Measurements from ENCODE around the gene SLC6A18. TPM values are rescaled to one million over a fixed set of nuclear protein-coding genes. Genes with fewer than 3 reads are reported as not detected.

SLC6A18 gene
- total and polyA plus RNA-seq, 10 of the 15 experiments (the other 5 are each of a cell fraction or from before 2014, with no cell fraction given) = not detected

DNA sequence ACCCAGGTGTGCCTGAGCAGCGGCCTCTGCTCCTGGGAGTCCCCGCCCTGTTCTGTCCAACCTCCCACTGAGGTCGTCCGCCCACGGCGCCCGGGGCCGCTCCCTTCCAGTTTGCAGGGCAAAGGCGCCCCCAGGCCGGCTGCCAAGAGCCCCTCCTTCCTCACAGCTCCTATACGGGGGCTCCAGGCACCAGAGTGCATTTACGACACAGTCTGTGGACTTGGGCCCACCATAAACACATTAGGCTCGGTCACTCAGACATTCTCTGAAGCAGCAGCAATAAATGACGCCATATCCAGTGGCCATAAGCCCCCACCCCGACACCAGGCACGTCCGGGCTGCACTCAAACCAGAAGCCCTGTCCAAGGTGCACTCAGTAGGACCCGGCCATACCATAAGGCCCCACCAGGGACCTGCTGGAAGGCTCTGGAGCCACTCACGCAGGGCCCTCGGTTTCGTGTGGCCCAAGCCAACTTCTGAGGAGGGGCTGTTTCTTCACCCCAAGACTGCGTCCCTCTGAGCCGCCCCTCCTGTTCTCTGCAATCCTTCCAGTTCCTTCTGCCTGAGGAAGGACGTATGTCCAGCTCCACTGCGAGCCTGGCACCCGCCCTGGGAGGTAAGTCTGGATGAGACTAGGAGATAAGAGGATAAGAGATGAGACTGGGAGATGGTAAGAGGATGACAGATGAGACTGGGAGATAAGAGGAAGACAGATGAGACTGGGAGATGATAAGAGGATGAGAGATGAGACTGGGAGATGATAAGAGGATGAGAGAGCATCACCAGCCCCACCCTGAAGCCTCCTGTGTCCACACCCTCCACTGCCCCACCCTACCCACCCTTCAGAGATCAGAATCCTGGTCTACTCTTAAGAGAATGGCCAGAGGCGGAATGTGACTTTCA lies 26.7 kb downstream of the SLC6A18 start (continued):
- TF ChIP-seq, protein P1, sequence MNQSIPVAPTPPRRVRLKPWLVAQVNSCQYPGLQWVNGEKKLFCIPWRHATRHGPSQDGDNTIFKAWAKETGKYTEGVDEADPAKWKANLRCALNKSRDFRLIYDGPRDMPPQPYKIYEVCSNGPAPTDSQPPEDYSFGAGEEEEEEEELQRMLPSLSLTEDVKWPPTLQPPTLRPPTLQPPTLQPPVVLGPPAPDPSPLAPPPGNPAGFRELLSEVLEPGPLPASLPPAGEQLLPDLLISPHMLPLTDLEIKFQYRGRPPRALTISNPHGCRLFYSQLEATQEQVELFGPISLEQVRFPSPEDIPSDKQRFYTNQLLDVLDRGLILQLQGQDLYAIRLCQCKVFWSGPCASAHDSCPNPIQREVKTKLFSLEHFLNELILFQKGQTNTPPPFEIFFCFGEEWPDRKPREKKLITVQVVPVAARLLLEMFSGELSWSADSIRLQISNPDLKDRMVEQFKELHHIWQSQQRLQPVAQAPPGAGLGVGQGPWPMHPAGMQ (IDR thresholded peaks at IDR 0.05; ENCODE audit: borderline replicate concordance) = no peak
- no peak for TF ChIP-seq CHD4 (IDR thresholded peaks at IDR 0.05)
- no peak for TF ChIP-seq SREBF2 (IDR thresholded peaks at IDR 0.05; ENCODE audit: low read length)
- TF ChIP-seq, protein P2, sequence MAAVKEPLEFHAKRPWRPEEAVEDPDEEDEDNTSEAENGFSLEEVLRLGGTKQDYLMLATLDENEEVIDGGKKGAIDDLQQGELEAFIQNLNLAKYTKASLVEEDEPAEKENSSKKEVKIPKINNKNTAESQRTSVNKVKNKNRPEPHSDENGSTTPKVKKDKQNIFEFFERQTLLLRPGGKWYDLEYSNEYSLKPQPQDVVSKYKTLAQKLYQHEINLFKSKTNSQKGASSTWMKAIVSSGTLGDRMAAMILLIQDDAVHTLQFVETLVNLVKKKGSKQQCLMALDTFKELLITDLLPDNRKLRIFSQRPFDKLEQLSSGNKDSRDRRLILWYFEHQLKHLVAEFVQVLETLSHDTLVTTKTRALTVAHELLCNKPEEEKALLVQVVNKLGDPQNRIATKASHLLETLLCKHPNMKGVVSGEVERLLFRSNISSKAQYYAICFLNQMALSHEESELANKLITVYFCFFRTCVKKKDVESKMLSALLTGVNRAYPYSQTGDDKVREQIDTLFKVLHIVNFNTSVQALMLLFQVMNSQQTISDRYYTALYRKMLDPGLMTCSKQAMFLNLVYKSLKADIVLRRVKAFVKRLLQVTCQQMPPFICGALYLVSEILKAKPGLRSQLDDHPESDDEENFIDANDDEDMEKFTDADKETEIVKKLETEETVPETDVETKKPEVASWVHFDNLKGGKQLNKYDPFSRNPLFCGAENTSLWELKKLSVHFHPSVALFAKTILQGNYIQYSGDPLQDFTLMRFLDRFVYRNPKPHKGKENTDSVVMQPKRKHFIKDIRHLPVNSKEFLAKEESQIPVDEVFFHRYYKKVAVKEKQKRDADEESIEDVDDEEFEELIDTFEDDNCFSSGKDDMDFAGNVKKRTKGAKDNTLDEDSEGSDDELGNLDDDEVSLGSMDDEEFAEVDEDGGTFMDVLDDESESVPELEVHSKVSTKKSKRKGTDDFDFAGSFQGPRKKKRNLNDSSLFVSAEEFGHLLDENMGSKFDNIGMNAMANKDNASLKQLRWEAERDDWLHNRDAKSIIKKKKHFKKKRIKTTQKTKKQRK (IDR thresholded peaks at IDR 0.05; ENCODE audit: low read depth, low read length) = no peak
- no peak for TF ChIP-seq NBN (IDR thresholded peaks at IDR 0.05)

DNA sequence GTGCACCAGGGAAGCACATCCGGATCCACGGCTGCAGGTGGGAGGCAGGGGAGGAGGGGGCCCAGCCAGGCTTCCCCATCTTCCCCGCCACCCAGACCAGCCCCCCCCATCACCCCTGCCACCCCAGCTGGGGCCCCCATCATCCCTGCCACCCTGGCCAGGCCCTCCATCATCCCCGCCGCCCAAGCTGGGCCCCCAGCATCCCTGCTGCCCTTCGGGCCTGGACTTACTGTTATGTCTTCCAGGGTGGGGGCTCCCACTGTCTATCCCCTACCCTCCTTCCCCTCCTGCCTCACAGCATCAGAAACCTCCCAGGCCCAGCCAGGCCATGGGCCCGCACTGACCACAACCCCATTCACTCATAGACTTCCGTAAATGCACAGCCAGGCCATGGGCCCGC lies 27.5 kb downstream of the SLC6A18 start:
- Histone ChIP-seq H3K79me2 (ENCODE audit: control insufficient read depth, insufficient read depth, low read length) (no peaks in the 10 kb centered on the region), H3K27ac (ENCODE audit: control insufficient read depth, insufficient read depth) (no peak overlapping the region), H2AFZ (ENCODE audit: control insufficient read depth, low read depth, low read length) (no peak overlapping the region), H3K9me3 (replicated peaks; ENCODE audit: control insufficient read depth, insufficient read depth, low read length) (no peaks in the 10 kb centered on the region), H3K9ac (ENCODE audit: control insufficient read depth, insufficient read depth, low read length) (no peak overlapping the region), H3K4me2 (ENCODE audit: control insufficient read depth, insufficient read depth) (no peak overlapping the region), H3K36me3 (ENCODE audit: control insufficient read depth in 2 of 2, insufficient read depth in 2 of 2, low read length in 1 of 2) (no peaks in the 10 kb centered on the region; a peak in 1 of 4 replicates), H4K20me1 (ENCODE audit: control insufficient read depth, insufficient read depth) (no peaks in the 10 kb centered on the region), H3K27me3 (replicated peaks in 1 of 2; ENCODE audit: control insufficient read depth in 2 of 2, insufficient read depth in 2 of 2, low read length in 1 of 2) (no peaks in the 10 kb centered on the region), H3K4me1 (ENCODE audit: control insufficient read depth, insufficient read depth, low read length) (no peaks in the 10 kb centered on the region), H3K4me3 (no peak overlapping the region)
- ATAC-seq (no peak), FAIRE-seq (no peak), DNase-seq (ENCODE audit: low read depth, low spot score) (no peak)
- intact Hi-C loops (cut with micrococcal nuclease; ENCODE audit: unreplicated experiment) (no loop called here), in situ Hi-C loops (cut with MboI) (no loop called here)
- no TSS peak for BruUV-seq (replicated peaks)
- RAD21 ChIA-PET (ENCODE audit: unreplicated experiment) = no interaction called here
- CTCF ChIA-PET = no interaction called here
- SMC1A ChIA-PET (ENCODE audit: uncharacterized antibody, unreplicated experiment) = no interaction called here
- POLR2A ChIA-PET = no interaction called here
- 44% methylated on average over 7 of the region's 9 CpGs for WGBS (ENCODE audit: insufficient coverage, insufficient replicate concordance, low lambda C conversion rate, missing lambda C conversion rate)
- TF ChIP-seq, protein P3, sequence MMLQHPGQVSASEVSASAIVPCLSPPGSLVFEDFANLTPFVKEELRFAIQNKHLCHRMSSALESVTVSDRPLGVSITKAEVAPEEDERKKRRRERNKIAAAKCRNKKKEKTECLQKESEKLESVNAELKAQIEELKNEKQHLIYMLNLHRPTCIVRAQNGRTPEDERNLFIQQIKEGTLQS (IDR thresholded peaks at IDR 0.05; ENCODE audit: borderline replicate concordance, extremely low read depth, low read depth, low read length) = no peak
- TF ChIP-seq RBBP5 (conservative IDR thresholded peaks at IDR 0.05) (no peak), CREM (IDR thresholded peaks at IDR 0.05; ENCODE audit: low read depth) (no peak), SP1 (IDR thresholded peaks at IDR 0.05; ENCODE audit: low read depth, low read length) (no peak), NRF1 (conservative IDR thresholded peaks at IDR 0.05; ENCODE audit: low read depth, low read length) (no peak), EZH2 (IDR thresholded peaks at IDR 0.05; ENCODE audit: borderline replicate concordance, control insufficient read depth, low read depth, low read length) (no peak)
- TF ChIP-seq, protein P4, sequence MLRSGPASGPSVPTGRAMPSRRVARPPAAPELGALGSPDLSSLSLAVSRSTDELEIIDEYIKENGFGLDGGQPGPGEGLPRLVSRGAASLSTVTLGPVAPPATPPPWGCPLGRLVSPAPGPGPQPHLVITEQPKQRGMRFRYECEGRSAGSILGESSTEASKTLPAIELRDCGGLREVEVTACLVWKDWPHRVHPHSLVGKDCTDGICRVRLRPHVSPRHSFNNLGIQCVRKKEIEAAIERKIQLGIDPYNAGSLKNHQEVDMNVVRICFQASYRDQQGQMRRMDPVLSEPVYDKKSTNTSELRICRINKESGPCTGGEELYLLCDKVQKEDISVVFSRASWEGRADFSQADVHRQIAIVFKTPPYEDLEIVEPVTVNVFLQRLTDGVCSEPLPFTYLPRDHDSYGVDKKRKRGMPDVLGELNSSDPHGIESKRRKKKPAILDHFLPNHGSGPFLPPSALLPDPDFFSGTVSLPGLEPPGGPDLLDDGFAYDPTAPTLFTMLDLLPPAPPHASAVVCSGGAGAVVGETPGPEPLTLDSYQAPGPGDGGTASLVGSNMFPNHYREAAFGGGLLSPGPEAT (IDR thresholded peaks at IDR 0.05; ENCODE audit: low read depth) = no peak
